Measurements from ENCODE around the gene DAND5. TPM values are rescaled to one million over a fixed set of nuclear protein-coding genes. Genes with fewer than 3 reads are reported as not detected.

The DAND5 gene
- polyA plus RNA-seq, 3 donors = not detected

- Histone ChIP-seq H3K9me3 (replicated peaks in 1 of 2; ENCODE audit: control insufficient read depth in 1 of 2, insufficient read depth in 1 of 2, low read length in 2 of 2) (peaks cover 4 to 36% of the 10 kb centered on the region in 2 donors), H3K27ac (ENCODE audit: low read depth in 1 of 2, low read length in 2 of 2) (no peak overlapping the region), H3K4me1 (ENCODE audit: control insufficient read depth in 1 of 2, insufficient read depth in 2 of 2, low read length in 2 of 2) (peaks cover 26 to 31% of the 10 kb centered on the region in 2 donors), H3K9ac (ENCODE audit: insufficient read depth, low read length, poor library complexity, severe bottlenecking) (no peak overlapping the region), H3K27me3 (ENCODE audit: control insufficient read depth in 2 of 2, insufficient read depth in 2 of 2, low read length in 2 of 2) (peaks cover 52 to 86% of the 10 kb centered on the region in 2 donors), H2AFZ (ENCODE audit: insufficient read depth, low read depth, low read length, poor library complexity, severe bottlenecking) (no peak overlapping the region), H3K4me3 (replicated peaks in 1 of 3; ENCODE audit: low read depth in 2 of 3, low read length in 3 of 3) (no peak overlapping the region), H3K36me3 (replicated peaks in 1 of 2; ENCODE audit: control insufficient read depth in 1 of 2, insufficient read depth in 2 of 2, low read length in 2 of 2) (no peaks in the 10 kb centered on the region), H4K20me1 (ENCODE audit: insufficient read depth, low read length) (peaks cover 75% of the 10 kb centered on the region), H3K4me2 (replicated peaks; ENCODE audit: extremely low read depth, low read length, poor library complexity, severe bottlenecking) (no peak overlapping the region), H3K79me2 (ENCODE audit: insufficient read depth, low read length) (no peaks in the 10 kb centered on the region)
- Mint-ChIP-seq H3K9me3 (peaks cover 4 to 38% (median 22%) of the 10 kb centered on the region in 7 donors), H3K27me3 (ENCODE audit: low read depth in 3 of 3) (peaks cover 74 to 83% (median 75%) of the 10 kb centered on the region in 3 donors), H3K27ac (peak overlapping the region in 1 of 7 donors; percentile 62), H3K4me1 (peaks cover 33% of the 10 kb centered on the region), H3K36me3 (peaks cover 17 to 18% of the 10 kb centered on the region in 2 donors), H3K4me3 (peak overlapping the region in 1 of 2 donors; percentile 76)
- DNase-seq = no peak
- 25% methylated on average over 54 of the region's 54 CpGs for WGBS (ENCODE audit: insufficient coverage)
- intact Hi-C loops (cut with micrococcal nuclease) = no loop called here
- no peak for TF ChIP-seq CTCF (IDR thresholded peaks at IDR 0.05)
Measured at GRCh38 chr19:13011653-13012389, 42.4 kb downstream of the DAND5 start.

GRCh38 chr19:13012390-13012689, 43.0 kb downstream of the DAND5 start:
- Histone ChIP-seq H3K36me3 (replicated peaks in 1 of 2; ENCODE audit: control insufficient read depth in 1 of 2, insufficient read depth in 2 of 2, low read length in 2 of 2) (no peaks in the 10 kb centered on the region), H3K4me1 (ENCODE audit: control insufficient read depth in 1 of 2, insufficient read depth in 2 of 2, low read length in 2 of 2) (peaks cover 26 to 31% of the 10 kb centered on the region in 2 donors), H3K9ac (ENCODE audit: insufficient read depth, low read length, poor library complexity, severe bottlenecking) (peak overlapping the region; percentile 21), H3K79me2 (ENCODE audit: insufficient read depth, low read length) (no peaks in the 10 kb centered on the region), H3K27me3 (ENCODE audit: control insufficient read depth in 2 of 2, insufficient read depth in 2 of 2, low read length in 2 of 2) (peaks cover 52 to 86% of the 10 kb centered on the region in 2 donors), H4K20me1 (ENCODE audit: insufficient read depth, low read length) (peaks cover 80% of the 10 kb centered on the region), H3K27ac (ENCODE audit: low read depth in 1 of 2, low read length in 2 of 2) (no peak overlapping the region), H3K4me3 (replicated peaks in 1 of 3; ENCODE audit: low read depth in 2 of 3, low read length in 3 of 3) (peak overlapping the region in 1 of 3 experiments; percentile 66), H3K9me3 (replicated peaks in 1 of 2; ENCODE audit: control insufficient read depth in 1 of 2, insufficient read depth in 1 of 2, low read length in 2 of 2) (peaks cover 4 to 36% of the 10 kb centered on the region in 2 donors), H3K4me2 (replicated peaks; ENCODE audit: extremely low read depth, low read length, poor library complexity, severe bottlenecking) (peak overlapping the region; percentile 72), H2AFZ (ENCODE audit: insufficient read depth, low read depth, low read length, poor library complexity, severe bottlenecking) (no peak overlapping the region)
- peaks cover 75 to 86% (median 79%) of the 10 kb centered on the region in 3 donors for H3K27me3 Mint-ChIP-seq (ENCODE audit: low read depth in 3 of 3)
- peak overlapping the region; percentile 83 to 94 for H3K4me3 Mint-ChIP-seq
- no peak for DNase-seq
- peaks cover 33% of the 10 kb centered on the region for H3K4me1 Mint-ChIP-seq
- H3K27ac Mint-ChIP-seq = peak overlapping the region in 1 of 7 donors; percentile 30
- H3K36me3 Mint-ChIP-seq = peaks cover 17 to 18% of the 10 kb centered on the region in 2 donors
- intact Hi-C loops (cut with micrococcal nuclease) = no loop called here
- TF ChIP-seq CTCF (IDR thresholded peaks at IDR 0.05) = no peak
- H3K9me3 Mint-ChIP-seq = peaks cover 4 to 38% (median 22%) of the 10 kb centered on the region in 7 donors
- WGBS (ENCODE audit: insufficient coverage) = 6% methylated on average over 15 of the region's 23 CpGs

All from CD14-positive monocyte (primary cell).